Measurements from ENCODE around the gene RALGDS. TPM values are rescaled to one million over a fixed set of nuclear protein-coding genes. Genes with fewer than 3 reads are reported as not detected.
"Not testable (repeated sequence)": the region's sequence is repeated elsewhere in the genome, so short reads cannot be mapped to it uniquely, and the experiment has no call there.

Gene RALGDS
- polyA plus RNA-seq, 10 donors = 39.8 to 59.2 (median 47.4) TPM

DNA sequence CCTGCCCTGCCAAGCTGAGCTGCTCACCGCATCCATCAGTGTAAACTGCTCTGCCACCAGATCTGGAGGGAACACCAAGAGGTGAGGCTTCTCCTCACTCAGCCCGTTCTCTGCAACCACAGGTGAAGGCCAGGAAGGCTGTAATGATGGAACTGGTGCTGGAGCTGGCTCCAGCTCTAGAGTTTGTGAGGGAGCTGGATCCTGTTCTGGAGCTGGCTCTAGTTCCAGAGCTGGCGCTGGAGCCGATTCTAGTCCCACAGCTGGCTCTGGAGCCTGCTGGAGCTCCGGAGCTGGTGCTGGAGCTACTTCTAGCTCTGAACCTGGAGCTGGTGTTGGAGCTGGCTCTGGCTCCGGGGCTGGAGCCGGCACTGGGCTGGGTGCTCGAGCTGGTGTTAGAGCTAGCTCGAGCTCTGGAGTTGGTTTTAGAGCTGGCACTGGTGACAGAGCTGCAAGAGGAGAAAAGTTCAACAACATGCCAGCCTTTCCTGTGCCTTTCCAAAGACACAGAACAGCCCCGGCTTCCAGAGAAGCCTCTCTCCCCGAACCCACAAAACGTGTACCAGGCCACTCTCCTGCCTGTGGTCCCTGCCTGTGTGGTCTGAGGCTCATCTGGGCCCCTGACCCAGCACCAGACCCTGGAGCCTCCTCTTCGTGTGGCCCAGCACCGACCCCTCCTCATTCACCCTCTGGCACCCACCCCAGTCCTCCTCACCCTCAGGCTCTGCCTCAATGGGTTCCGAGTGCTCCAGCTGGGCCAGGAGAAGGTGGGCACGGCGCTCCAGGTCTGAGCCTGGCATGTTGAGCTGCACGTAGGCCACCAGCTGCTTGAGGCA lies 12.9 kb downstream of the RALGDS start:
- no peak for DNase-seq

DNA sequence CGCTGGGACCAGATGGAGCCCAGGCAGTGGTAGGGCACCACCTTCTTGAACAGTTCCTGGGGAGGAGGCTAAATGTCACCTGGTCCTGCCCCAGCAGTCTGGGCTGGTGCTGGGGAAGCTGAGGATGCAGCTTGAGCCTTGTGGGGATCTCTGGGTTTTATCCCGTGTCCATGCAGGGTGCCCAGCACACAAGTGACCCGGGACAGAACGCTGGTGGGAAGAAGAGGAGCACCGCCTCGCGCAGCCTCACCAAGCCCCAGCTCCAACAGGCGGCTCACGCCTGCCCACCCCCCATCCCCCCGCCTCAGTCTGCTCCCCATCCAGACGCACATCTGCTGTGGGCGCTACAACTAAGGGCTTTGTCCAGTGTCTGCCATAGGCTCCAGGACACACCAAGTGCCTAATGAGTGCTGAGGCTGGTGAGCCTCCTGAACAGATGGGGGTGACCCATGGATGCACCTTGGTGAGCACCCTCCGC lies 13.8 kb downstream of the RALGDS start:
- DNase-seq = no peak

GRCh38 chr9:133106511-133107244 lies 14.4 kb downstream of the RALGDS start:
- no peak for DNase-seq

GRCh38 chr9:133105461-133105770 lies 15.6 kb downstream of the RALGDS start:
- DNase-seq = no peak

DNA sequence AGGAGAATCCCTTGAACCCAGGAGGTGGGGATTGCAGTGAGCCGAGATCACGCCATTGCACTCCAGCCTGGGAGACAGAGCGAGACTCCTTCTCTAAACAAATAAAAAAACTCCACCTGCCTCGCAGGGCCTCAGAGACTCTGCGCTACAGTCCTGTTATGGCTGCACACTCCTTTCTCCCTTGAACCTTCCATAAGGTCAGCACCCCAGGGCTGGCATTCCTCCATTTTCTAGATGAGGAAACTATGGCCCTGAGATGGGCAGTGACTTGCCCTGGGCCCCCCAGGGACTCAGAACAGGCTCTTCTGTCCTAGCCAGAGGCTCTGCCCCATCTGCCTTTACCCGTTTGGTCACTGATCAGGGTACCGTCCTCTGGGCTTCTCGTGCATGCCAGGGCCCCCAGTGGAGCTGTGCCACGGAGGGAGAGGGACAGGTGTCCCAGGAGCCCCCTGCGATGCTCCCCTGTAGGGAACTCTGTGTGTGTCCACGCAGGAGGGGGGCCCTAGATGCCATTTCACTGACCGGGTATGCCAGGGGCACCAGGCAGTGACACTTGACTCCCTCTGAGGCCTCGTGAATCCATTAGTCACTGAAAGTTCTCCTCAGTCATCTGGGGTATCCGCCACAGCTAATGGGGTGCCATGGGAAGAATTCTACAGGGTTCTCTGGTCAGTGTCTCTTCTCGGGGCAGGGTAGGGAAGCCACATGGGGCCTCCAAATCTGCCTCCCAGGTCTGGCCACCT lies 16.2 kb downstream of the RALGDS start:
- no peak for DNase-seq

DNA sequence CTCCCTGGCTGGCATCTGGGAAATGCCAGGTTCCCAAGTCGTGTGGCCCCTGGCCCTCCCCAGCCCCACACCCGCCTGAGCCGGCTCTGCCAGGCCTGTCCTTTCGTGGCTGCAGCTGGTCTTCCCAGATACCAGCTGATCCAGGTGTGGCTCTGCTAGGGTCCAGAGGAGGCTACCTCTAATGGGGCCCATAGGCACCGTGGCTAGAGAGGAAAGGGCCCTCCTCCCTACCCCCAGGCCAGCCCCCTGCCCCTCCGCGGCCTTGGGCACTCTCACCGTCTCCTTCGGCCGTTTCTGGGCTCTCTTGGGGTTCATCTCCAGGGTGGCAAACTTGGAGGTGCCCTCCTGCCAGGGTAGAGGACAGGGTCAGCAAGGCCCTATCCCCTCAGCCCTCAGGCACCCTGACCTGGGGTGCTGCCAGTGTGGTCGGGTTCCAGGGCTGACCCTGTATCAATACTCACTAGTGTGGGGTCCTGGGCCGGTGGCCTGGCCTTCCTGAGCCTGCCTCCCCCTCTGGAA lies 17.0 kb downstream of the RALGDS start:
- no peak for DNase-seq

GRCh38 chr9:133103183-133103986 lies 17.7 kb downstream of the RALGDS start:
- DNase-seq = peak in 2 of 3 donors; percentile 56 to 69

DNA sequence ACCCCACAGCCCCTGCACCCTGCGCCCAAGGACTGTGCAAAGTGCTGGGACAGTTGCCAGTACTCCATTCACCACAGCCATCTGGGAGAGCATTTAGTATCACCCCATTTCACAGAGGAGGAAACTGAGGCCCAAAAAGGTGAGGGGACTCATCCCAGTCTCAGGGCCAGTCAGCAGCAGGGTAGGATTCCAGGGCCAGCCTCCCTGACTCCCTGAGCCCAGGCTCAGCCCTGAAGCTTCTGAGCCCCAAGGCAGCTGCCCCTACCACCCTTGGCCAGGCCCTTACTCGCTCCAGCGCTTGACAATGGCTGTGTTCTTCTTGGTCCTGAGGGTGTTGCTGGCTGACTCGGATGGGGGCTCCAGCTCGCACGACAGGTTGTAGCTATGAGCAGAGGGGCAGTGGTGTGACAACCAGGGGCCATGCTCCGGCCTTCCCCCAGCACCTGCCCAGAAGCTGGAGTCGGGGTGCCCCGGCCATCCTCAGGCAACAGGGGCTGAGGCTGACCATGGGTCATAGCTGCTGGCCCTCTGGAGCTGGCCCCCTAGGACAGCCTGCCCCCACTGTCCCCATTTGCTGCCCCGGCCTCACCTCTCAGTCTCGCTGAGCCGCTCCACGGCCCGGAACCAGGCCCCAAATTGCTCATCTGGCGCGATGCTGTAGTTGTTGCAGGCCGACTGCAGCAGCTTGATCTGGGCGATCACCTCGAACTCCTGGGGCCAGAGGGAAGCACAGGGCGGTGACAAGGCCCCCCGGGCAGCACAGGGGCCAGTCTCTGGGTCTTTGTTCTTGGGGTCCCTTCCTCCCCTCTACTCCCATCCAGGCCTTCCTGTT lies 18.6 kb downstream of the RALGDS start:
- DNase-seq = no peak

- no peak for DNase-seq
Observed at GRCh38 chr9:133101356-133102189, 19.5 kb downstream of the RALGDS start.

DNA sequence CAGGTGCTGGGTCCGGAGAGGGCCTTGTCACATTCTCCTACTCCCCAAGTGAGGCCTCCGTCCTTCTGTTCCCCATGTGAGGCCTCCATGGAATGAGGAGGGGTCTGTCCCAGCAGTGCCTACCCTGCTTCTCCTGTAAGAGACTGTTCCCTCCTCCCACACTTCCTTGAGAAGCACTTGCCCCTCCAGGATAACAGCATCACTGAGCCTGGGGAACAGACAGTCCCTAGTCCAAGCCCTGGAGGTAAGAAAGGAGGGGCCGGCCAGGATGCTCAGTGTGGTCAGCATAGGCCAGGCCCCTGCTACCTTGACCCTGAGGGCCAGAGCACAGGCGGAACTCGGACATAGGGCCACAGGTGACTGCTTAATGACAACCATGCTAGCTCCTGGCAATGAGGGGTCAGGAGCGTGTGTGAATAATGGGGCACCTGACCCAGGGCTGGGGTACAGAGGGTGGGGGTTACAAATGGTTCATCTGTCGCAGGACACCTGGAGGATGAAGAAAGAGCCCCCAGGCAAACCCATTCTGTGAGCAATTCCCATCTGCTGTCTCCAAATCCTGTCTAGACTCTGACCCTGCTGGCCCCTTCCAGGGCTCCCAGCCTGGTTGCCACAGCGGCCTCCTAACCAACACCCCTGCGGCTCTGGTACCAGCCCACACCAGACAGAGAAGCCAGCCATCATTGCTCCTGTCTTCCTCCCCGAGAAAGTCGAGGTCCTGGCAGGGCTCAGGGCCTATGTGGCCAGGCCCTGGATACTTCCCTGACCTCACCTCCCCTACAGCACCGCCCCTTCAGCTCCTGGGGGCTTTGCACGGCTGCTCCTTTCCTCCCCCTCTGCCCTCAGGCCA lies 20.3 kb downstream of the RALGDS start:
- no peak for DNase-seq

- no peak for DNase-seq
Observed at GRCh38 chr9:133099726-133100505, 21.1 kb downstream of the RALGDS start.

- DNase-seq = no peak
Observed at GRCh38 chr9:133098871-133099270, 22.2 kb downstream of the RALGDS start.

DNA sequence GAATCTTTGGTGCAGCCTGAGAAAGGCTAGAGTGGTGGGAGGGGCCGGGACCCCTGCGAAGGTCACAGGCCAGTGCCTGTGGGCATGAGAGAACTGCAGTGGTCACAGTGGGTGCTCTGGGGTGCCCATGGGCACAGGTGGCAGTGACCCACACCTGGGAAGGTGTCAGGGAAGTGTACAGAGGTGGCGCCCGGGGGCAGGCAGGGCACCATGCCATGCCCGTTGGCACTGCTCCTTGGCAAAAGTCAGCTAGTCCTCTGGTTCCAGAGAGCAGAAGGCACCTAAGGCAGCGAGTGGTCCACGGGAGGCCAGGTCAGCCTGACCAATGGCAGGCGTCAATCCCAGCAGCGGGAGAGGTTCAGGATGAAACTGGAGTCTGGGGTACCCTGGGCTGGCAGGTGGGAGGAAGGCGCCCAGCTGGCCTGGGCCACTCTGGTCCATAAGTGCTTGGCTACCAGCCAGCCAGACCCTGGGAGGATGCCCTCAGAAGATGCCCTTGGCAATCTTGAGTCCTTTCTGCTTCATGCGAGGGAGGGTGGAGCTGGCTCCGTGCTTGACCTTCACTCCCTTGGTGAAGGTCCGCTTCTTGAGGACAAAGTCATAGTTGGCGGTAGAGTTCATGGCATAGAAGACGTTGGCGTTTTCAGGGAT lies 22.8 kb downstream of the RALGDS start:
- DNase-seq = no peak

GRCh38 chr9:133094842-133095393 lies 26.1 kb downstream of the RALGDS start:
- no peak for DNase-seq

DNA sequence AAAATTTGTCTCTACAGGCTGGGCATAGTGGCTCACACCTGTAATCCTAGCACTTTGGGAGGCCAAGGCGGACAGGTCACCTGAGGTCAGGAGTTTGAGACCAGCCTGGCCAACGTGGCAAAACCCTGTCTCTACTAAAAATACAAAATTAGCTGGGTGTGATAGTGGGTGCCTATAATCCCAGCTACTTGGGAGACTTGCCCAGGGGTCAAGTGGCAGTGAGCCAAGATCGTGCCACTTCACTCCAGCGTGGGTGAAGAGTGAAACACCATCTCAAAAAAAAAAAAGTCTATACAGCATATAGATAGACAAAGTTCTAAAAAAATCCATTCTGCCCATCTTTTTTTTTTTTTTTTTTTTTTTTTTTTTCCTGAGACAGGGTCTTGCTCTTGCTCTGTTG lies 26.7 kb downstream of the RALGDS start:
- DNase-seq = not testable (repeated sequence)

DNA sequence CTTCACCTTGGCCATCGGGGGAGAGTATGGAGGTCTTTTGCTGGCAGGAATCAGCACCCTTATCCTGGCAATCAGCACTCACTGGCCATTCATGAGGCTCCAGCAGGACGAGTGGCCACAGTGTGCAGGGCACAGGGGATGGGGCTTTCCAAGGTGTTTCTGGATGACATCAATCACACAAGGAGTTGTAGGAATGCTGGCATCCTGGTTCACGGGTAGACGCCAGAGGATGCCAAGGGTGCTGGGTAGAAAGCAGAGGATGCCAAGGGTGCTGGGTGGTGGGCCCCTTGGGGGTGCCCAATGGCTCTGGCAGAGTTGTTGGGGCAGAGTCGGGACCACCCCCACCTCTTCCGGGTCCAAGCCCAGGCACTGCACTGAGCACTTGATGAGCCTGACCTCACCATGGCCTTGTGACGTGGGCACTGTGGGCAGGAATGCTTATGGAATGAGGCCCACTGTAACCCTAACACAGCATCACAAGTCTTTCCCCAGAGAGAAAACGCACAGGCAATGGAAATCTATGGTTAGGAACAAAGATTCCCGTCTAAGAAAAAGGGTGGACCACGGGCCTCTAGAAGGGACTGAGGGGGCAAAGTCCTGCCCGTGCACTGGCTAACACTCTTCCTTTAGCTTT lies 30.2 kb downstream of the RALGDS start:
- DNase-seq = no peak

Data from muscle of back (tissue), 11 donors.